Kidney epithelial cell (primary cell): ENCODE results near the gene ANKRD16. TPM values are rescaled to one million over a fixed set of nuclear protein-coding genes. Genes with fewer than 3 reads are reported as not detected.
"Not testable (repeated sequence)": the region's sequence is repeated elsewhere in the genome, so short reads cannot be mapped to it uniquely, and the experiment has no call there.

ENCODE experiments used
- DNase-seq: peaks from one replicate; pipeline ENCODE4 v3.0.0-alpha.2; 2010; ENCODE audit warnings: low read depth
- H3K27me3 ChIP-seq: 2 replicates; pipeline ENCODE4 v1.6.0; 2011; ENCODE audit warnings: low read length; ENCODE audit not compliant: control insufficient read depth, insufficient read depth
- H3K36me3 ChIP-seq: 2 replicates; pipeline ENCODE4 v1.5.1; 2011; ENCODE audit warnings: low read length; ENCODE audit not compliant: control insufficient read depth, insufficient read depth
- H3K4me3 ChIP-seq: 2 replicates; pipeline ENCODE4 v1.5.1; 2011; ENCODE audit warnings: low read depth, mild to moderate bottlenecking, control low read depth, low read length
- CTCF ChIP-seq: IDR thresholded peaks from 2 replicates; pipeline ENCODE4 v1.5.1; 2011; ENCODE audit warnings: mild to moderate bottlenecking, moderate library complexity, low read length, control low read depth, inconsistent platforms; ENCODE audit not compliant: insufficient read depth, poor library complexity, severe bottlenecking
- total RNA-seq: library from RNA; depleted of rRNA; stranded (reverse); fragments of >200 nt; gene quantifications from 2 replicates; pipeline ENCODE4 v1.2.3, GENCODE V29; 2015

ANKRD16 gene
- total RNA-seq, 1 donor from 2014 or later = 7.9 TPM

GRCh38 chr10:5871596-5871995, 18.1 kb downstream of the ANKRD16 start:
- no peak for TF ChIP-seq CTCF
- H3K27me3 ChIP-seq = no peaks in the 10 kb centered on the region
- no peaks in the 10 kb centered on the region for H3K36me3 ChIP-seq
- no peak for DNase-seq
- H3K4me3 ChIP-seq = no peak overlapping the region

DNA sequence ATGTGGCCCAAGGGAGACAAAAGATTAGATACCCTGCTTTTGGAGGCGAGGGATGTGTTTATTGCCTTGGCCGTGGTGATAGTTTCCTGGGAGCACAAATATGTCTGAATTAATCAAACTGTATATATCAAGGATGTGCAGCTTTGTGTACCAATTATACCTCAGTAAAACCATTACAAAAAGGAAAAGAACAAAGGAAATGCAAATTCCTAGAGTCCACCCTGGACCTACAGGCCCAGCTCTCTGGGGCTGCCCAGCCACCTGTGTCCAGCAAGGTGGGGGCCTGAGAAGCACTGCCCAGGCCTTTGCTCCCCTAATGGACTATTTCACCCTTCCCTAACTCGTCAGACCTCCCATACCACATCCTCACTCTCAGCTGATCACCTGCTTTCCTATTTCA, 20.5 kb downstream of the ANKRD16 start:
- no peaks in the 10 kb centered on the region for H3K36me3 ChIP-seq
- no peak overlapping the region for H3K4me3 ChIP-seq
- no peaks in the 10 kb centered on the region for H3K27me3 ChIP-seq
- DNase-seq = no peak
- TF ChIP-seq CTCF = no peak

DNA sequence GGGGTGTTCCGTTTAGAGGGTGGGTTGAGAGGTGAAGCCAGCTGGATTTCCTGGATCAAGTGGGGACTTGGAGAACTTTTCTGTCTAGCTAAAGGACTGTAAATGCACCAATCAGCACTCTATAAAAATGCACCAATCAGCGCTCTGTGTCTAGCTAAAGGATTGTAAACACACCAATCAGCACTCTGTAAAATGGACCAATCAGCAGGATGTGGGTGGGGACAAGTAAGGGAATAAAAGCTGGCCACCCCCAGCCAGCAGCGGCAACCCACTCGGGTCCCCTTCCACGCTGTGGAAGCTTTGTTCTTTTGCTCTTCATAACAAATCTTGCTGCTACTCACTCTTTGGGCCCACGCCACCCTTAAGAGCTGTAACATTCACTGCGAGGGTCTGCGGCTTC, 21.3 kb downstream of the ANKRD16 start:
- H3K27me3 ChIP-seq, DNase-seq, H3K4me3 ChIP-seq, H3K36me3 ChIP-seq: not testable (repeated sequence)

GRCh38 chr10:5867091-5867615, 22.5 kb downstream of the ANKRD16 start:
- H3K27me3 ChIP-seq, H3K4me3 ChIP-seq, DNase-seq, H3K36me3 ChIP-seq: not testable (repeated sequence)

DNA sequence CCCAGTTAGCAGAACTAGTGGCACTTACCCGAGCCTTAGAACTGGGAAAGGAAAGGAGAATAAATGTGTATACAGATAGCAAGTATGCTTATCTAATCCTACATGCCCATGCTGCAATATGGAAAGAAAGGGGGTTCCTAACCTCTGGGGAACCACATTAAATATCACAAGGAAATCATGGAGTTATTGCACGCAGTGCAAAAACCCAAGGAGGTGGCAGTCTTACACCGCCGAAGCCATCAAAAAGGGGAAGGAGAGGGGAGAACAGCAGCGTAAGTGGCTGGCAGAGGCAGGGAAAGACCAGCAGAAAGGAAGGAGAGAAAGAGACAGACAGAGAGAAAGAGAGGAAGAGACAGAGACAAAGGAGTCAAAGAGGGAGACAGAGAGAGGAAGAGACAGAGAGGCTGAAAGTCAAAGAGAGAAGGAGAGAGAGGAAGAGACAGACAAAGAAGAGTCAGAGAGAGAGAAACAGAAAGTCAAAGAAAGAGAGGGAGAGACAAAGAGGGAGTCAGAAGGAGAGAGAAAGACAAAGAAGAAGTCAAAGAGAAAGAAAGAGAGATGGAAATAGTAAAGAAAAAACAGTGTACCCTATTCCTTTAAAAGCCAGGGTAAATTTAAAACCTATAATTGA, 23.1 kb downstream of the ANKRD16 start:
- not testable (repeated sequence) for H3K4me3 ChIP-seq, DNase-seq, H3K27me3 ChIP-seq, H3K36me3 ChIP-seq

DNA sequence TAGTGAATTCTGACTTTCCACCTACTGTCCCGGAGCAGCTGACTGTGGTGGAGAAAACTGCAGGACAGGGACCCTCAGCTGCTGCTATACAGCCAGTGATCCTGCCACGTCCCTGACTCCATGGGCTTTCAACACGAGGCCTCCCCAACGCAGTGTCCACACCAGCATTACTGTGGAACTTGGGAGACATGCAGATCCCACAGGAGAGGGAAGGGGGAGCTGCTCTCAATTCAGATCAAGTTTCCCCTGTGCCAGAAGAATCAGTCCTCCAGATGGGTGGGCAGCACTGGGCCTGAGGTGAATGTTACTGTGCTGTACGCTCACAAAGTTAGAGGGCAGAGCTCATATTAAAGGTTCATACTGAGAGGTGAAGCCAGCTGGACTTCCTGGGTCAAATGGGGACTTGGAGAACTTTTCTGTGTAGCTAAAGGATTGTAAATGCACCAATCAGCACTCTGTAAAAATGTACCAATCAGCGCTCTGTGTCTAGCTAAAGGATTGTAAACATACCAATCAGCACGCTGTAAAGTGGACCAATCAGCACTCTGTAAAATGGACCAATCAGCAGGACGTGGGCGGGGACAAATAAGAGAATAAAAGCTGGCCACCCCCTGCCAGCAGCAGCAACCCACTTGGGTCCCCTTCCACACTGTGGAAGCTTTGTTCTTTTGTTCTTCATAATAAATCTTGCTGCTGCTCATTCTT, 26.6 kb downstream of the ANKRD16 start:
- H3K4me3 ChIP-seq, H3K27me3 ChIP-seq, DNase-seq, H3K36me3 ChIP-seq: not testable (repeated sequence)

- no peaks in the 10 kb centered on the region for H3K27me3 ChIP-seq
- TF ChIP-seq CTCF = no peak
- no peak for DNase-seq
- no peaks in the 10 kb centered on the region for H3K36me3 ChIP-seq
- H3K4me3 ChIP-seq = no peak overlapping the region
These were observed 27.2 kb downstream of the ANKRD16 start for GRCh38 chr10:5862360-5862961.

DNA sequence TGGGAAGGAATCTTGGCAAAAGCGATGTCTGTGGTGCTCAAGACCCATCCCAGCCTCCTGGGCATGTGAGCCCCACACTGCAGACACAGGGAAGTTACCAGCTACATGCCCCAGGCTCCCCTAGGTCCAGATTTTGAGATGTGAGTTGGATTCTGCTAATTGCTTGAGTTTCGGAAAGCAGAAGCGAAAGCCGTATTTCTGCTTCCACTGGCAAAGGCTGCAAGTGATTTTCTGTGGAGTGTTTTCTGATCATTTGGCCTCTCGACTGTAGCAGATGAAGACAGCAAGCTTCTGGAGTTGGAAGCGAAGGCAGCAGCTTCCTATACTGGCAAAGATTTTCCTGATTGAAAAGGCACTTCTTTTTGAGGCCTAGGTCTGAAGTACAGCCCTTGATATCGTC, 29.6 kb downstream of the ANKRD16 start:
- no peak overlapping the region for H3K4me3 ChIP-seq
- DNase-seq = no peak
- no peaks in the 10 kb centered on the region for H3K27me3 ChIP-seq
- H3K36me3 ChIP-seq = no peaks in the 10 kb centered on the region
- TF ChIP-seq CTCF = no peak
